ENCODE data around the gene SIK3.

- no peak for TF ChIP-seq POLR2AphosphoS5 (IDR thresholded peaks at IDR 0.05; ENCODE audit: low read depth, low read length)
- TF ChIP-seq SIN3A (IDR thresholded peaks at IDR 0.05; ENCODE audit: borderline replicate concordance, insufficient read depth, low read length), result no peak
Observed at GRCh38 chr11:116918925-116919655, 179.1 kb downstream of the SIK3 start.
